Measurements from ENCODE around the gene MYLK. TPM values are rescaled to one million over a fixed set of nuclear protein-coding genes. Genes with fewer than 3 reads are reported as not detected.

Gene MYLK
- total and polyA plus RNA-seq, 10 of the 15 experiments (the other 5 are each of a cell fraction or from before 2014, with no cell fraction given): 0.04 to 1.6 (median 0.42) TPM; not detected in 1

- intact Hi-C loops (cut with micrococcal nuclease; ENCODE audit: unreplicated experiment) (no loop called here), in situ Hi-C loops (cut with MboI) (no loop called here)
- ChIA-PET RAD21 (ENCODE audit: unreplicated experiment) (no interaction called here), POLR2A (no interaction called here), CTCF (no interaction called here), SMC1A (ENCODE audit: uncharacterized antibody, unreplicated experiment) (no interaction called here)
- H3K9me3 ChIP-seq (replicated peaks; ENCODE audit: control insufficient read depth, insufficient read depth, low read length): no peaks in the 10 kb centered on the region
- no peak overlapping the region for H2AFZ ChIP-seq (ENCODE audit: control insufficient read depth, low read depth, low read length)
- no peaks in the 10 kb centered on the region for H4K20me1 ChIP-seq (ENCODE audit: control insufficient read depth, insufficient read depth)
- H3K4me3 ChIP-seq: no peak overlapping the region
- no TSS peak for BruUV-seq (replicated peaks)
- no peaks in the 10 kb centered on the region for H3K36me3 ChIP-seq (ENCODE audit: control insufficient read depth in 2 of 2, insufficient read depth in 2 of 2, low read length in 1 of 2)
- H3K27ac ChIP-seq (ENCODE audit: control insufficient read depth, insufficient read depth): no peak overlapping the region
- H3K4me2 ChIP-seq (ENCODE audit: control insufficient read depth, insufficient read depth): no peak overlapping the region
- TF ChIP-seq BMI1 (IDR thresholded peaks at IDR 0.05; ENCODE audit: borderline replicate concordance) (no peak), TAF1 (IDR thresholded peaks at IDR 0.05; ENCODE audit: borderline replicate concordance, low read depth, low read length) (no peak), DPF2 (IDR thresholded peaks at IDR 0.05) (no peak), ESRRA (IDR thresholded peaks at IDR 0.05; ENCODE audit: low read length) (no peak), IRF5 (IDR thresholded peaks at IDR 0.05; ENCODE audit: borderline replicate concordance) (no peak), CEBPZ (IDR thresholded peaks at IDR 0.05; ENCODE audit: low read depth, low read length) (no peak), CTCF (IDR thresholded peaks at IDR 0.05 in 2 of 3, conservative IDR thresholded peaks at IDR 0.05 in 1 of 3; ENCODE audit: control insufficient read depth in 2 of 3, extremely low read depth in 1 of 3, insufficient read depth in 1 of 3, low read depth in 3 of 3, low read length in 3 of 3) (no peak), BACH1 (IDR thresholded peaks at IDR 0.05; ENCODE audit: borderline replicate concordance) (no peak), USF1 (IDR thresholded peaks at IDR 0.05; ENCODE audit: borderline replicate concordance, extremely low read length, insufficient read depth, low read depth, low read length) (no peak), SKIL (IDR thresholded peaks at IDR 0.05; ENCODE audit: low read depth, poor library complexity, severe bottlenecking) (no peak), IKZF1 (conservative IDR thresholded peaks at IDR 0.05) (no peak), TCF7 (IDR thresholded peaks at IDR 0.05; ENCODE audit: borderline replicate concordance) (no peak), TBL1XR1 (IDR thresholded peaks at IDR 0.05; ENCODE audit: low read depth, low read length) (no peak), SPI1 (IDR thresholded peaks at IDR 0.05; ENCODE audit: borderline replicate concordance, insufficient read depth, low read depth, low read length) (no peak)
- WGBS (ENCODE audit: insufficient coverage, insufficient replicate concordance, low lambda C conversion rate, missing lambda C conversion rate): 23% methylated on average over 4 of the region's 4 CpGs
- no peaks in the 10 kb centered on the region for H3K79me2 ChIP-seq (ENCODE audit: control insufficient read depth, insufficient read depth, low read length)
- no peak for ATAC-seq
- FAIRE-seq: no peak
- DNase-seq (ENCODE audit: low read depth, low spot score): no peak
- no peaks in the 10 kb centered on the region; a peak in 1 of 4 replicates for H3K27me3 ChIP-seq (replicated peaks in 1 of 2; ENCODE audit: control insufficient read depth in 2 of 2, insufficient read depth in 2 of 2, low read length in 1 of 2)
- H3K4me1 ChIP-seq (ENCODE audit: control insufficient read depth, insufficient read depth, low read length): no peaks in the 10 kb centered on the region
- H3K9ac ChIP-seq (ENCODE audit: control insufficient read depth, insufficient read depth, low read length): no peak overlapping the region
Observed at GRCh38 chr3:123809597-123809996, 74.5 kb downstream of the MYLK start.
